HepG2 (cell line): ENCODE data around the gene AP3B1. TPM values are rescaled to one million over a fixed set of nuclear protein-coding genes. Genes with fewer than 3 reads are reported as not detected.
A peak's percentile ranks its signal among the peaks of the same experiment; 100 is the strongest.

ENCODE experiments used
- CSRNP2 ChIP-seq: sonication (generic); formaldehyde crosslinking; conservative IDR thresholded peaks from 2 replicates; pipeline ENCODE4 v1.8.0; 2022; ENCODE audit warnings: low read depth, missing genetic modification reagents
- ELF1 ChIP-seq: sonication (generic); formaldehyde crosslinking; IDR thresholded peaks from 2 replicates; pipeline ENCODE4 v1.4.0; 2020; ENCODE audit warnings: missing genetic modification reagents
- KAT7 ChIP-seq: IDR thresholded peaks from 2 replicates; pipeline ENCODE4 v1.6.1; 2018; ENCODE audit warnings: borderline replicate concordance, missing compliant biosample characterization
- MIER3 ChIP-seq: IDR thresholded peaks from 2 replicates; pipeline ENCODE4 v1.6.1; 2016; ENCODE audit warnings: missing compliant biosample characterization, borderline replicate concordance
- NCOA2 ChIP-seq: sonication (generic); formaldehyde crosslinking; IDR thresholded peaks from 2 replicates; pipeline ENCODE4 v1.8.0; 2022; ENCODE audit warnings: inconsistent platforms
- PHB2 ChIP-seq: fragments of 450-650 bp; IDR thresholded peaks from 2 replicates; pipeline ENCODE4 v1.6.1; 2018; ENCODE audit not compliant: partially characterized antibody
- POGK ChIP-seq: sonication (generic); formaldehyde crosslinking; conservative IDR thresholded peaks from 2 replicates; pipeline ENCODE4 v1.8.0; 2022; ENCODE audit warnings: mild to moderate bottlenecking, moderate library complexity, missing genetic modification reagents
- SATB2 ChIP-seq: sonication (generic); formaldehyde crosslinking; IDR thresholded peaks from 2 replicates; pipeline ENCODE4 v1.5.0; 2020; ENCODE audit warnings: missing genetic modification reagents
- SIN3B ChIP-seq: fragments of 150-350 bp; IDR thresholded peaks from 2 replicates; pipeline ENCODE4 v1.6.1; 2014; ENCODE audit warnings: low read length
- ZKSCAN1 ChIP-seq: fragments of 150-350 bp; IDR thresholded peaks from 2 replicates; pipeline ENCODE4 v1.6.1; 2014; ENCODE audit warnings: low read length
- ZNF747 ChIP-seq: sonication (generic); formaldehyde crosslinking; IDR thresholded peaks from 2 replicates; pipeline ENCODE4 v1.8.1; 2023; ENCODE audit warnings: missing genetic modification reagents, mild to moderate bottlenecking, borderline replicate concordance
- polyA plus RNA-seq, 8 experiments: library from polyadenylated mRNA; depleted of rRNA in 3 of 8; stranded (reverse) in 7 of 8; unstranded in 1 of 8; fragments of >200 nt; fragmentation: Illumina TruSeq in 4 of 8; extraction: Trizol in 4 of 8; gene quantifications; 2 replicates each; pipeline versions ENCODE4 v1.2.1 to v1.2.3, GENCODE V29; 2011 to 2016; ENCODE audit warnings: low read depth in 4 of 8, missing spikeins in 1 of 8, mixed read lengths in 1 of 8; ENCODE audit not compliant: insufficient read depth in 1 of 8
- total RNA-seq, 5 experiments: library from RNA; depleted of rRNA; stranded (reverse); fragments of >200 nt; fragmentation: Illumina TruSeq; extraction: Trizol; gene quantifications; 2 replicates each; pipeline ENCODE4 v1.2.3, GENCODE V29; 2016; ENCODE audit warnings: low read depth in 1 of 5
- TF ChIP-seq, protein P1 (sequence below), 2 experiments: fragments of 450-650 bp in 1 of 2; sonication (generic) in 1 of 2; formaldehyde crosslinking in 1 of 2; IDR thresholded peaks; 2 replicates each; pipeline versions ENCODE4 v1.6.1 to v1.8.0; 2016 to 2022; ENCODE audit warnings: antibody characterized with exemption in 1 of 2, mild to moderate bottlenecking in 1 of 2, missing genetic modification reagents in 1 of 2
- TF ChIP-seq, protein P2 (sequence below): sonication (generic); formaldehyde crosslinking; IDR thresholded peaks from 2 replicates; pipeline ENCODE4 v1.4.0; 2020; ENCODE audit warnings: missing genetic modification reagents

Gene AP3B1
- total and polyA plus RNA-seq, 2 of the 13 experiments (the other 11 are each of a cell fraction or from before 2014, with no cell fraction given), result 37.7 to 51.2 TPM

DNA sequence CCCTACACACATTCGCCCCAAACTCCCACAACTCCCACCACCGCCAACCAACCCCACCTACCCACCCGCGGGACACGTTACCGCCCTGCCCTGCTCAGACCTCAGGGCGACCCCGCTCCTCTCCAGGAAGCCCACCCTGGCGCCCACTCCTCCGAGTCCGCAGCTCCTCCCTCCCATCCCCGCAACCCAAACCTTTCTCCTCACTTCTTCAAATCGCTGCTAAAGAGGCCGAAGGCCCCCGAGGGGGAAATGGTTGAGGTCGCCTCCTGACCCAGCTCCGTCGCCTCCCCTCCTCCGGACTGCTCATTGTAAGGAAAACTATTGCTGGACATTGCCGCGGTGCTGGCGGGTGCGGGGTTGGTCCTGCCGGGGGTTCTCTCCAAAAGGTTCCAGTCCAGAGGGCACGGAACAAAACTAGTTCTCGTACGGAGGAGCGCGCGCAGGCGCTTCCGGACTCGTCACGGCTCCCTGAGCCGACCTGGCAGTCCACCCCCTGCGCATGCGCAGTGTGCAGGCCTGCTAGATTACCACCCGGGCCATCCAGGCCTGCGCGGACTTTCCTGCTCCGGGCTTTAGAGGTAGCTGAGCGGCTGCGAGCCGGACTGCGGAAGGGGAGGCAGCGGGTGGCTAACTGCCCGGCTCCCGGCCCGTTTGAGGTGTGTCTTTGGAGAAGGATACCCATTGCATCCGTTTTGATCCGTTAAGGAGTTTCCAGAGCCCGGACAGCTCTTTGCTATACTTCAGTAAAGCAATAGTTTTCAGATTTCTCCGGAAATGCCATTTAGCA is at the start of gene AP3B1 (continued):
- TF ChIP-seq, protein P1, sequence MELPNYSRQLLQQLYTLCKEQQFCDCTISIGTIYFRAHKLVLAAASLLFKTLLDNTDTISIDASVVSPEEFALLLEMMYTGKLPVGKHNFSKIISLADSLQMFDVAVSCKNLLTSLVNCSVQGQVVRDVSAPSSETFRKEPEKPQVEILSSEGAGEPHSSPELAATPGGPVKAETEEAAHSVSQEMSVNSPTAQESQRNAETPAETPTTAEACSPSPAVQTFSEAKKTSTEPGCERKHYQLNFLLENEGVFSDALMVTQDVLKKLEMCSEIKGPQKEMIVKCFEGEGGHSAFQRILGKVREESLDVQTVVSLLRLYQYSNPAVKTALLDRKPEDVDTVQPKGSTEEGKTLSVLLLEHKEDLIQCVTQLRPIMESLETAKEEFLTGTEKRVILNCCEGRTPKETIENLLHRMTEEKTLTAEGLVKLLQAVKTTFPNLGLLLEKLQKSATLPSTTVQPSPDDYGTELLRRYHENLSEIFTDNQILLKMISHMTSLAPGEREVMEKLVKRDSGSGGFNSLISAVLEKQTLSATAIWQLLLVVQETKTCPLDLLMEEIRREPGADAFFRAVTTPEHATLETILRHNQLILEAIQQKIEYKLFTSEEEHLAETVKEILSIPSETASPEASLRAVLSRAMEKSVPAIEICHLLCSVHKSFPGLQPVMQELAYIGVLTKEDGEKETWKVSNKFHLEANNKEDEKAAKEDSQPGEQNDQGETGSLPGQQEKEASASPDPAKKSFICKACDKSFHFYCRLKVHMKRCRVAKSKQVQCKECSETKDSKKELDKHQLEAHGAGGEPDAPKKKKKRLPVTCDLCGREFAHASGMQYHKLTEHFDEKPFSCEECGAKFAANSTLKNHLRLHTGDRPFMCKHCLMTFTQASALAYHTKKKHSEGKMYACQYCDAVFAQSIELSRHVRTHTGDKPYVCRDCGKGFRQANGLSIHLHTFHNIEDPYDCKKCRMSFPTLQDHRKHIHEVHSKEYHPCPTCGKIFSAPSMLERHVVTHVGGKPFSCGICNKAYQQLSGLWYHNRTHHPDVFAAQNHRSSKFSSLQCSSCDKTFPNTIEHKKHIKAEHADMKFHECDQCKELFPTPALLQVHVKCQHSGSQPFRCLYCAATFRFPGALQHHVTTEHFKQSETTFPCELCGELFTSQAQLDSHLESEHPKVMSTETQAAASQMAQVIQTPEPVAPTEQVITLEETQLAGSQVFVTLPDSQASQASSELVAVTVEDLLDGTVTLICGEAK (IDR thresholded peaks at IDR 0.05), result no peak
- TF ChIP-seq, protein P1 (CRISPR knock-in tag; IDR thresholded peaks at IDR 0.05), result peak; percentile 80; the same call in 1 of the 2 replicates
- TF ChIP-seq PHB2 (no peak), SATB2 (0 out of 2 replicates have a peak, but pooled peaks have one; percentile 25), ELF1 (CRISPR knock-in tag) (peak; percentile 94), NCOA2 (CRISPR knock-in tag) (peak; percentile 58; the same call in 1 of the 2 replicates), ZKSCAN1 (peak; percentile 30; the same call in 1 of the 2 replicates), ZNF747 (peak; percentile 60; the same call in 1 of the 2 replicates), MIER3 (CRISPR knock-in tag) (peak; percentile 65; the same call in 1 of the 2 replicates), POGK (CRISPR knock-in tag) (peak; percentile 44; the same call in 1 of the 2 replicates), SIN3B (peak; percentile 65; the same call in 1 of the 2 replicates), CSRNP2 (CRISPR knock-in tag) (no peak), KAT7 (CRISPR knock-in tag) (peak; percentile 91)
- TF ChIP-seq, protein P2, sequence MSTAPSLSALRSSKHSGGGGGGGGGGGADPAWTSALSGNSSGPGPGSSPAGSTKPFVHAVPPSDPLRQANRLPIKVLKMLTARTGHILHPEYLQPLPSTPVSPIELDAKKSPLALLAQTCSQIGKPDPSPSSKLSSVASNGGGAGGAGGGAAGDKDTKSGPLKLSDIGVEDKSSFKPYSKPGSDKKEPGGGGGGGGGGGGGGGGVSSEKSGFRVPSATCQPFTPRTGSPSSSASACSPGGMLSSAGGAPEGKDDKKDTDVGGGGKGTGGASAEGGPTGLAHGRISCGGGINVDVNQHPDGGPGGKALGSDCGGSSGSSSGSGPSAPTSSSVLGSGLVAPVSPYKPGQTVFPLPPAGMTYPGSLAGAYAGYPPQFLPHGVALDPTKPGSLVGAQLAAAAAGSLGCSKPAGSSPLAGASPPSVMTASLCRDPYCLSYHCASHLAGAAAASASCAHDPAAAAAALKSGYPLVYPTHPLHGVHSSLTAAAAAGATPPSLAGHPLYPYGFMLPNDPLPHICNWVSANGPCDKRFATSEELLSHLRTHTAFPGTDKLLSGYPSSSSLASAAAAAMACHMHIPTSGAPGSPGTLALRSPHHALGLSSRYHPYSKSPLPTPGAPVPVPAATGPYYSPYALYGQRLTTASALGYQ, result peak; percentile 61; the same call in 1 of the 2 replicates
